Measurements from ENCODE around the gene BNC2.

Gene BNC2

GRCh38 chr9:16676519-16676918, 194.0 kb downstream of the BNC2 start:
- Histone ChIP-seq H3K4me3 (replicated peaks; ENCODE audit: insufficient read depth, low read length) (no peak overlapping the region), H3K27ac (replicated peaks) (no peak overlapping the region), H3K27me3 (ENCODE audit: insufficient read depth, poor library complexity, severe bottlenecking) (no peaks in the 10 kb centered on the region)
- TF ChIP-seq REST (IDR thresholded peaks at IDR 0.05; ENCODE audit: insufficient replicate concordance, low read depth) = no peak
- no peak for TF ChIP-seq CTCF (IDR thresholded peaks at IDR 0.05; ENCODE audit: insufficient read depth, low read length)
- DNase-seq (ENCODE audit: low read depth in 1 of 2, low spot score in 1 of 2) = no peak

GRCh38 chr9:16675131-16675530, 195.3 kb downstream of the BNC2 start:
- DNase-seq (ENCODE audit: low read depth in 1 of 2, low spot score in 1 of 2) = no peak
- TF ChIP-seq REST (IDR thresholded peaks at IDR 0.05; ENCODE audit: insufficient replicate concordance, low read depth) = no peak
- TF ChIP-seq POLR2AphosphoS5 (IDR thresholded peaks at IDR 0.05; ENCODE audit: low read depth) = no peak
- TF ChIP-seq SPI1 (IDR thresholded peaks at IDR 0.05; ENCODE audit: borderline replicate concordance, low read depth) = no peak
- Histone ChIP-seq H3K27me3 (ENCODE audit: insufficient read depth, poor library complexity, severe bottlenecking) (no peaks in the 10 kb centered on the region), H3K4me3 (replicated peaks; ENCODE audit: insufficient read depth, low read length) (no peak overlapping the region), H3K27ac (replicated peaks) (no peak overlapping the region)

GRCh38 chr9:16673171-16673570, 197.3 kb downstream of the BNC2 start:
- TF ChIP-seq GABPA (IDR thresholded peaks at IDR 0.05; ENCODE audit: low read depth) = no peak
- no peak for TF ChIP-seq POLR2AphosphoS5 (IDR thresholded peaks at IDR 0.05; ENCODE audit: low read depth)
- no peak for TF ChIP-seq REST (IDR thresholded peaks at IDR 0.05; ENCODE audit: insufficient replicate concordance, low read depth)
- TF ChIP-seq CTCF (IDR thresholded peaks at IDR 0.05; ENCODE audit: insufficient read depth, low read length) = no peak
- no peak for TF ChIP-seq SPI1 (IDR thresholded peaks at IDR 0.05; ENCODE audit: borderline replicate concordance, low read depth)
- Histone ChIP-seq H3K27ac (replicated peaks) (no peak overlapping the region), H3K27me3 (ENCODE audit: insufficient read depth, poor library complexity, severe bottlenecking) (no peaks in the 10 kb centered on the region), H3K4me3 (replicated peaks; ENCODE audit: insufficient read depth, low read length) (no peak overlapping the region)
- DNase-seq (ENCODE audit: low read depth in 1 of 2, low spot score in 1 of 2) = no peak

- Histone ChIP-seq H3K27me3 (ENCODE audit: insufficient read depth, poor library complexity, severe bottlenecking) (no peaks in the 10 kb centered on the region), H3K27ac (replicated peaks) (no peak overlapping the region), H3K4me3 (replicated peaks; ENCODE audit: insufficient read depth, low read length) (no peak overlapping the region)
- DNase-seq (ENCODE audit: low read depth in 1 of 2, low spot score in 1 of 2) = no peak
- TF ChIP-seq POLR2AphosphoS5 (IDR thresholded peaks at IDR 0.05; ENCODE audit: low read depth) (no peak), REST (IDR thresholded peaks at IDR 0.05; ENCODE audit: insufficient replicate concordance, low read depth) (no peak), CTCF (IDR thresholded peaks at IDR 0.05; ENCODE audit: insufficient read depth, low read length) (no peak), GABPA (IDR thresholded peaks at IDR 0.05; ENCODE audit: low read depth) (no peak), SPI1 (IDR thresholded peaks at IDR 0.05; ENCODE audit: borderline replicate concordance, low read depth) (no peak)
Measured at GRCh38 chr9:16672501-16672900, 198.0 kb downstream of the BNC2 start.
